Liver (tissue), 9 donors: ENCODE data around the gene PRDM5. TPM values are rescaled to one million over a fixed set of nuclear protein-coding genes. Genes with fewer than 3 reads are reported as not detected.

ENCODE experiments used
- DNase-seq: peaks from one replicate; pipeline ENCODE4 v3.0.0-alpha.2; 2017; ENCODE audit warnings: low spot score
- H3K27ac ChIP-seq, 2 donors: one replicate each; pipeline ENCODE4 v1.7.0; 2013; ENCODE audit warnings: inconsistent platforms in 2 of 2, low read length in 2 of 2, control low read depth in 1 of 2, low read depth in 1 of 2, mild to moderate bottlenecking in 1 of 2
- H3K27me3 ChIP-seq, 4 donors: one replicate each; pipeline versions ENCODE4 v1.6.1 to v1.7.0; 2013; ENCODE audit warnings: low read length in 3 of 4, inconsistent platforms in 1 of 4, mild to moderate bottlenecking in 1 of 4, moderate library complexity in 1 of 4; ENCODE audit not compliant: control insufficient read depth in 4 of 4, insufficient read depth in 4 of 4
- H3K36me3 ChIP-seq, 4 donors: one replicate each; pipeline versions ENCODE4 v1.6.1 to v1.7.0; 2013; ENCODE audit warnings: low read length in 3 of 4, mild to moderate bottlenecking in 3 of 4, low read depth in 1 of 4, moderate library complexity in 1 of 4; ENCODE audit not compliant: control insufficient read depth in 4 of 4, insufficient read depth in 3 of 4
- H3K4me1 ChIP-seq, 4 donors: one replicate each; pipeline versions ENCODE4 v1.6.1 to v1.7.0; 2013; ENCODE audit warnings: low read length in 3 of 4, mild to moderate bottlenecking in 3 of 4, moderate library complexity in 1 of 4; ENCODE audit not compliant: control insufficient read depth in 4 of 4, insufficient read depth in 4 of 4
- H3K4me3 ChIP-seq, 3 donors: one replicate each; pipeline versions ENCODE4 v1.6.1 to v1.7.0; 2013; ENCODE audit warnings: low read length in 3 of 3, control low read depth in 1 of 3, low read depth in 1 of 3, mild to moderate bottlenecking in 1 of 3
- H3K9ac ChIP-seq, 2 donors: one replicate each; pipeline ENCODE4 v1.7.0; 2013; ENCODE audit warnings: low read length in 2 of 2, mild to moderate bottlenecking in 2 of 2, moderate library complexity in 2 of 2, control low read depth in 1 of 2, low read depth in 1 of 2
- H3K9me3 ChIP-seq, 4 donors: one replicate each; pipeline versions ENCODE4 v1.6.1 to v1.7.0; 2013; ENCODE audit warnings: low read length in 3 of 4; ENCODE audit not compliant: control insufficient read depth in 4 of 4
- CTCF ChIP-seq: fragments of 150-350 bp; IDR thresholded peaks from 2 replicates; pipeline ENCODE4 v1.5.1; 2017; ENCODE audit warnings: improper control_type of control experiment, low read depth, low read length; ENCODE audit not compliant: missing input control
- FOXA1 ChIP-seq: IDR thresholded peaks from 2 replicates; pipeline ENCODE4 v1.6.1; 2016; ENCODE audit warnings: antibody characterized with exemption
- FOXA2 ChIP-seq: IDR thresholded peaks from 2 replicates; pipeline ENCODE4 v1.6.1; 2016; ENCODE audit warnings: antibody characterized with exemption
- JUND ChIP-seq, 2 donors: IDR thresholded peaks; 2 replicates each; pipeline ENCODE4 v1.6.1; 2016; ENCODE audit warnings: antibody characterized with exemption in 2 of 2
- RXRA ChIP-seq, 2 donors: IDR thresholded peaks; 2 replicates each; pipeline ENCODE4 v1.6.1; 2017 to 2018; ENCODE audit warnings: antibody characterized with exemption in 2 of 2, mild to moderate bottlenecking in 1 of 2
- SP1 ChIP-seq: IDR thresholded peaks from 2 replicates; pipeline ENCODE4 v1.6.1; 2018; ENCODE audit warnings: antibody characterized with exemption, mild to moderate bottlenecking
- TAF1 ChIP-seq: conservative IDR thresholded peaks from 2 replicates; pipeline ENCODE4 v1.6.1; 2016; ENCODE audit warnings: antibody characterized with exemption, mild to moderate bottlenecking
- YY1 ChIP-seq: IDR thresholded peaks from 2 replicates; pipeline ENCODE4 v1.6.1; 2016; ENCODE audit warnings: antibody characterized with exemption, mild to moderate bottlenecking
- WGBS: extraction: QIAGEN DNeasy Blood & Tissue Kit; methylation state at CpG from one replicate; pipeline ENCODE4 v1.1.7; 2013; 5-methylcytosine and 5-hydroxymethylcytosine counted together
- polyA plus RNA-seq, 2 donors: library from polyadenylated mRNA; stranded (reverse) in 1 of 2; unstranded in 1 of 2; fragments of 200-250 nt in 1 of 2; fragments of >200 nt in 1 of 2; fragmentation: Nextera tagmentation in 1 of 2; extraction: Ambion mirVana in 1 of 2; gene quantifications; one replicate each; pipeline versions ENCODE4 v1.2.1 to v1.2.3, GENCODE V29; 2013 to 2015
- total RNA-seq, 2 donors: library from RNA; depleted of rRNA; stranded (reverse); fragments of >200 nt; gene quantifications; one replicate each; pipeline ENCODE4 v1.2.3, GENCODE V29; 2014
- TF ChIP-seq, protein P1 (sequence below): IDR thresholded peaks from 2 replicates; pipeline ENCODE4 v1.6.1; 2016; ENCODE audit warnings: antibody characterized with exemption
- TF ChIP-seq, protein P2 (sequence below): IDR thresholded peaks from 2 replicates; pipeline ENCODE4 v1.6.1; 2016; ENCODE audit warnings: antibody characterized with exemption
- TF ChIP-seq, protein P3 (sequence below): IDR thresholded peaks from 2 replicates; pipeline ENCODE4 v1.6.1; 2016; ENCODE audit warnings: antibody characterized with exemption, mild to moderate bottlenecking
- donor health status: healthy.
- donor health status: healthy.
- donor health status: healthy.
- donor health status: healthy.
- donor health status: healthy.

Gene PRDM5
- total and polyA plus RNA-seq, 4 donors, result 0.17 to 4.0 (median 1.1) TPM

DNA sequence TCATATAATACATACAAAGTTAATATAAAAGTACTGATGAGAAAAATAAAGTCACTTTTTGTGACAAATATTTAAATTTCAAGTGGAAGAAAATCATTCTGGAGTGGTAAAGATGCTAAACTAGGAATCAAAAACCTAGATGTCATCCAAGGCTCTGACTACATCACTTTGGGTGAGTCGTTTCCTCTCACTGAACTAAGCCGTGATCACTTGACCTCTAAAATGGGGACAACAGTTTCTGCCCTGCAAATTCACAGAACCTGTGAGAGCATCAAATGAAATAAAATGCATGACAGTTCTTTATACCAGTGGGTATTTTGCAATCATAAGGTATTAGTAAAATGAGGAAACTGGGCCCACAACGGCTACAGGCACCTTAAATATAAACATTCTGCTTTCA is 63.8 kb downstream of the PRDM5 start:
- 56% methylated on average over 3 of the region's 3 CpGs for WGBS
- H3K27ac ChIP-seq, result no peak overlapping the region
- H3K27me3 ChIP-seq, result no peaks in the 10 kb centered on the region
- no peaks in the 10 kb centered on the region for H3K36me3 ChIP-seq
- no peak for DNase-seq
- H3K4me3 ChIP-seq, result no peak overlapping the region
- H3K9ac ChIP-seq, result no peak overlapping the region
- TF ChIP-seq, protein P1, sequence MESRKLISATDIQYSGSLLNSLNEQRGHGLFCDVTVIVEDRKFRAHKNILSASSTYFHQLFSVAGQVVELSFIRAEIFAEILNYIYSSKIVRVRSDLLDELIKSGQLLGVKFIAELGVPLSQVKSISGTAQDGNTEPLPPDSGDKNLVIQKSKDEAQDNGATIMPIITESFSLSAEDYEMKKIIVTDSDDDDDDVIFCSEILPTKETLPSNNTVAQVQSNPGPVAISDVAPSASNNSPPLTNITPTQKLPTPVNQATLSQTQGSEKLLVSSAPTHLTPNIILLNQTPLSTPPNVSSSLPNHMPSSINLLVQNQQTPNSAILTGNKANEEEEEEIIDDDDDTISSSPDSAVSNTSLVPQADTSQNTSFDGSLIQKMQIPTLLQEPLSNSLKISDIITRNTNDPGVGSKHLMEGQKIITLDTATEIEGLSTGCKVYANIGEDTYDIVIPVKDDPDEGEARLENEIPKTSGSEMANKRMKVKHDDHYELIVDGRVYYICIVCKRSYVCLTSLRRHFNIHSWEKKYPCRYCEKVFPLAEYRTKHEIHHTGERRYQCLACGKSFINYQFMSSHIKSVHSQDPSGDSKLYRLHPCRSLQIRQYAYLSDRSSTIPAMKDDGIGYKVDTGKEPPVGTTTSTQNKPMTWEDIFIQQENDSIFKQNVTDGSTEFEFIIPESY, result no peak
- TF ChIP-seq, protein P2, sequence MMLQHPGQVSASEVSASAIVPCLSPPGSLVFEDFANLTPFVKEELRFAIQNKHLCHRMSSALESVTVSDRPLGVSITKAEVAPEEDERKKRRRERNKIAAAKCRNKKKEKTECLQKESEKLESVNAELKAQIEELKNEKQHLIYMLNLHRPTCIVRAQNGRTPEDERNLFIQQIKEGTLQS, result no peak
- TF ChIP-seq FOXA2 (no peak), JUND (IDR thresholded peaks at IDR 0.05) (no peak), CTCF (no peak), RXRA (IDR thresholded peaks at IDR 0.05) (no peak), TAF1 (no peak), FOXA1 (no peak), YY1 (no peak)
- TF ChIP-seq, protein P3, sequence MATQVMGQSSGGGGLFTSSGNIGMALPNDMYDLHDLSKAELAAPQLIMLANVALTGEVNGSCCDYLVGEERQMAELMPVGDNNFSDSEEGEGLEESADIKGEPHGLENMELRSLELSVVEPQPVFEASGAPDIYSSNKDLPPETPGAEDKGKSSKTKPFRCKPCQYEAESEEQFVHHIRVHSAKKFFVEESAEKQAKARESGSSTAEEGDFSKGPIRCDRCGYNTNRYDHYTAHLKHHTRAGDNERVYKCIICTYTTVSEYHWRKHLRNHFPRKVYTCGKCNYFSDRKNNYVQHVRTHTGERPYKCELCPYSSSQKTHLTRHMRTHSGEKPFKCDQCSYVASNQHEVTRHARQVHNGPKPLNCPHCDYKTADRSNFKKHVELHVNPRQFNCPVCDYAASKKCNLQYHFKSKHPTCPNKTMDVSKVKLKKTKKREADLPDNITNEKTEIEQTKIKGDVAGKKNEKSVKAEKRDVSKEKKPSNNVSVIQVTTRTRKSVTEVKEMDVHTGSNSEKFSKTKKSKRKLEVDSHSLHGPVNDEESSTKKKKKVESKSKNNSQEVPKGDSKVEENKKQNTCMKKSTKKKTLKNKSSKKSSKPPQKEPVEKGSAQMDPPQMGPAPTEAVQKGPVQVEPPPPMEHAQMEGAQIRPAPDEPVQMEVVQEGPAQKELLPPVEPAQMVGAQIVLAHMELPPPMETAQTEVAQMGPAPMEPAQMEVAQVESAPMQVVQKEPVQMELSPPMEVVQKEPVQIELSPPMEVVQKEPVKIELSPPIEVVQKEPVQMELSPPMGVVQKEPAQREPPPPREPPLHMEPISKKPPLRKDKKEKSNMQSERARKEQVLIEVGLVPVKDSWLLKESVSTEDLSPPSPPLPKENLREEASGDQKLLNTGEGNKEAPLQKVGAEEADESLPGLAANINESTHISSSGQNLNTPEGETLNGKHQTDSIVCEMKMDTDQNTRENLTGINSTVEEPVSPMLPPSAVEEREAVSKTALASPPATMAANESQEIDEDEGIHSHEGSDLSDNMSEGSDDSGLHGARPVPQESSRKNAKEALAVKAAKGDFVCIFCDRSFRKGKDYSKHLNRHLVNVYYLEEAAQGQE, result no peak
- no peaks in the 10 kb centered on the region for H3K9me3 ChIP-seq
- H3K4me1 ChIP-seq, result no peaks in the 10 kb centered on the region

DNA sequence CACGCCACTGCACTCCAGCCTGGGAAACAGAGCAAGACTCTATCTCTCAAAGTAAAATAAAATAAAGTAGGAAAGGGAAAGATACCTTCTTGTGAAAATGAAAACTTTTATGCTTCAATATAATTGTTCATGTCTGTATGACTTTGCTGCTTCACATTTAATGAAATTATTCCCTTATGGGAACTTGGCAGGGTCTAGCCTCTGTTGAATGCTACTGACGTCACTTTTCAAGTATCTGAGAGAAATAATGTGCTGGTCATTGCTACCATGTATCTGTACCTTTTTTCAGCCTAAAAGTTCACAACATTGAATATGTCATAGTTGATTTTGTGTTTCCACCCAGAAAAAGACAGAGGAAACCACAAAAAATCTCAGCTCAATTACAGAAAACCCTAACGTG is 65.2 kb downstream of the PRDM5 start:
- no peaks in the 10 kb centered on the region for H3K4me1 ChIP-seq
- H3K9ac ChIP-seq, result no peak overlapping the region
- 71% methylated on average over 3 of the region's 3 CpGs for WGBS
- no peak overlapping the region for H3K4me3 ChIP-seq
- no peaks in the 10 kb centered on the region for H3K27me3 ChIP-seq
- no peak for TF ChIP-seq SP1
- TF ChIP-seq, protein P2, result no peak
- DNase-seq, result no peak
- no peak overlapping the region for H3K27ac ChIP-seq
- H3K9me3 ChIP-seq, result no peaks in the 10 kb centered on the region
- H3K36me3 ChIP-seq, result no peaks in the 10 kb centered on the region
